Fibroblast of villous mesenchyme (primary cell): ENCODE data around the gene C15orf39. TPM values are rescaled to one million over a fixed set of nuclear protein-coding genes. Genes with fewer than 3 reads are reported as not detected.

ENCODE experiments used
- DNase-seq: peaks from one replicate; pipeline ENCODE4 v3.0.0-alpha.2; 2010; ENCODE audit warnings: low read depth
- H3K4me3 ChIP-seq: 2 replicates; pipeline ENCODE4 v1.5.1; 2011; ENCODE audit warnings: low read depth, mild to moderate bottlenecking, low read length
- CTCF ChIP-seq: IDR thresholded peaks from 2 replicates; pipeline ENCODE4 v1.5.1; 2012; ENCODE audit warnings: low read depth, mild to moderate bottlenecking, low read length; ENCODE audit not compliant: insufficient read depth
- total RNA-seq: library from RNA; depleted of rRNA; stranded (reverse); fragments of >200 nt; gene quantifications from 2 replicates; pipeline ENCODE4 v1.2.3, GENCODE V29; 2012

Gene C15orf39
- total RNA-seq, 1 donor, result 9.1 TPM

DNA sequence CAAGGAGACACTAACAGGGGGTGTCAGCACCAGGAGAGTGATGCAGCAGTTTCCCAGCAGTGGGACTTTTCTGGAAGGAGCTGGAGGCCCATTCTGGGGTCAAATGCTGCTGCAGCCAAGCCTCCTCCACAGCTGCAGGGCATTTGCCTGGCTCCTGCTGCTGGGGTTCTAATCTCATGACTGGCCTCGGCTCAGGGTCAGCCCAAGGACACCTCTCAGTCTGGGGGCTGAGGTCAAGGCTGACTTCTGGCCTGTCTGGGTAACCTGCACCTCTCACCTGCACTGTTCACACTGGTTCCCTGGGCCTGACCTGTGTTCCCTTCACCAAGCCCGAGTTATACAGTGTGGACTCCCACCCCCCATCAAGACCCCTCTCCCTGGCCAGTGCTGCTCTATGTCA lies 10.4 kb upstream of the C15orf39 start:
- no peak overlapping the region for H3K4me3 ChIP-seq
- TF ChIP-seq CTCF, result no peak
- no peak for DNase-seq

DNA sequence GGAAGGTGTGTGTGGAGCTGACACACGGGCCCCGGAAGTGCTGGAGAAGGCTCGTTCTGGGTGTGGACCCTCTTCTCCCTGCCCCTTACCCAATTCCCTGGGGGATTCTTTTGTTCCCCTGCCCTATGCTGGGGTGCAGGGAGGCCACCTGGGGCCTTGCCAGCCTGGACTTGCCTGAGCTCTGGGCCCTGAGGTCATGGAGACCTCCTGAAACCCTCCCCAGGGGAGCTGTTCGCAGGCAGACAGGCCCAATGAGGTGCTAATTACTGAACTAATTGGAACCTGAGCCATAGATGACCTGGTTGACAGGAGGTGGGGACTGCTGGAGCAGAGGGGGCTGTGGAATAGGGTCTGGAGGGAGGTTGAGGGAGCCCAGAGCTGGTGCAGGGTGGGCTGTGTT lies 9.4 kb upstream of the C15orf39 start:
- no peak for TF ChIP-seq CTCF
- DNase-seq, result no peak
- no peak overlapping the region for H3K4me3 ChIP-seq

GRCh38 chr15:75193272-75193671 lies 8.4 kb upstream of the C15orf39 start:
- no peak overlapping the region for H3K4me3 ChIP-seq
- no peak for TF ChIP-seq CTCF
- no peak for DNase-seq

DNA sequence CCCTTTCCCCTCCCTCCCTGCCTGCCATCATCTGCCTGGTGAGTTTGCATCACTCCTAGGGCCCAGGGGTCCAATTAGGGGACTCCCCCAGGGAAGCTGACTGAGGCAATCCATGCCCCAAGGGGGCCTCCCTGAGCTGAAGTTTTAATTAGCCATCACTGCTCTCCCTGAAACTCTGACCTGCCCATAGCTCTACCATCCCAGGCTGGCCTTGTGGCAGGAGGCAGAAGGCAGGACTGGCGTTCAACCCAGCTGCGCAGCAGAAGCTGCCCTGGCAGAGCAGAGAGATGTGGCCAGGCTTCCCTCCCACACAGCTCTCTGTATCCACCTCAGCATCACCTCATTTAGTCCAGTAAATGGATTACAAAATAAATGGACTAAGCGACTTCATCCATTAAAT lies 7.7 kb upstream of the C15orf39 start:
- no peak overlapping the region for H3K4me3 ChIP-seq
- DNase-seq, result no peak
- TF ChIP-seq CTCF, result no peak

DNA sequence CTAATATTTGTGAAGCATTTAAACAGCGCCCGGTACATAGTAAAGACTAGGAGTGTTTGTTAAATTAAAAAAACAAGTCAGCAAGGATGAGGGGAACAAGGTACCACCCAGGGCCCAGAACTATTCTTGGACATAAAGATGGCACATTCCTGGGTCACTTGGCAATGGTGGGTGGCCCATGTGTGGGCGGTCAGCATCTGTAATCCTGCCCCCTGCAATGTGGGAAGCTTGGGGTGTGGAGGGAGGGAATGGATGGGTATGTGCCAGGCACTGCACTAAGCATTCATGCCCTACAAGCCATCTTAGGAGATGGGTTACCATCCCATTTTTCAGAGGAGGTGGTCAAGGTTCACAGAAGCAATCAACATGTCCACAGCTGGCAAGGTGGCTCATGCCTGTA lies 7.3 kb upstream of the C15orf39 start:
- DNase-seq, result no peak
- TF ChIP-seq CTCF, result no peak

DNA sequence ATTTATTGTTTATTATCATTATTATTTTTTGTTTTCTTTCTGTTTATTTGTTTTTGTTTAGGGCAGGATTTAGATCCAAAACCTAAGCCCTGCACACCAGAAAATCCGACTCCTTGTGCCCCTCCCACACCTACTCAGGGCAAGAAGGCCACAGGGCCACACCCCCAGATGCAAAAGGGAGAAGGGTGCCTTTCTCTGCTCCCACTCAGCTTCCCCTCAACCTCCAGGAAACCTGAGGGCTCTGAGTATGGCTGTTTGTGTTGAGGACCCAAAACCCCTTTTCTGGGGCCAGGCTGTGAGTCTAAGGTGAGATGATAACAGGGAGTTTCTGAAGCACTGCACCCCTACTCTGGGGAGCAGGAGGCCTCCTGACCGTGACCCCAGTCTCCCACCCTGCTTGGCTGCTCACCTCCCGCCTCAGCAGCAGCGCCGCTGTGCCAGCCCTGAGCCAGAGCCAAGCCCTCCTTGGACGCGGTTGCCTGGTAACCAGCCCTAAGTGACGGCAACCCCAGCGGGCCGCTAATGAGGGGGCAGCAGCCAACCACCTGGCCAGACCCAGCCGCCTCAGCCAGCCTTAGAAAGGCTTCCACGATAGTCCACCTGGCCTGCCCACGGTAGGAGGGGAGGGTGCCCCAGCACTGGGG lies 6.4 kb upstream of the C15orf39 start:
- H3K4me3 ChIP-seq, result no peak overlapping the region
- no peak for DNase-seq
- no peak for TF ChIP-seq CTCF

More for the DNA sequence above, 7.3 kb upstream of the C15orf39 start:
- H3K4me3 ChIP-seq, result no peak overlapping the region

GRCh38 chr15:75195766-75196241 lies 5.9 kb upstream of the C15orf39 start:
- DNase-seq, result peak; percentile 24
- TF ChIP-seq CTCF, result no peak
- H3K4me3 ChIP-seq, result no peak overlapping the region
